Activated CD4-positive, CD25-positive, alpha-beta regulatory T cell (primary cell): Measurements from ENCODE around the gene NLRP7.
"Not testable (repeated sequence)": the region's sequence is repeated elsewhere in the genome, so short reads cannot be mapped to it uniquely, and the experiment has no call there.

Source experiments
- DNase-seq, 4 experiments: peaks; one replicate each; lab custom pipeline; 2025; lab: John Stamatoyannopoulos, UW

Gene NLRP7

DNA sequence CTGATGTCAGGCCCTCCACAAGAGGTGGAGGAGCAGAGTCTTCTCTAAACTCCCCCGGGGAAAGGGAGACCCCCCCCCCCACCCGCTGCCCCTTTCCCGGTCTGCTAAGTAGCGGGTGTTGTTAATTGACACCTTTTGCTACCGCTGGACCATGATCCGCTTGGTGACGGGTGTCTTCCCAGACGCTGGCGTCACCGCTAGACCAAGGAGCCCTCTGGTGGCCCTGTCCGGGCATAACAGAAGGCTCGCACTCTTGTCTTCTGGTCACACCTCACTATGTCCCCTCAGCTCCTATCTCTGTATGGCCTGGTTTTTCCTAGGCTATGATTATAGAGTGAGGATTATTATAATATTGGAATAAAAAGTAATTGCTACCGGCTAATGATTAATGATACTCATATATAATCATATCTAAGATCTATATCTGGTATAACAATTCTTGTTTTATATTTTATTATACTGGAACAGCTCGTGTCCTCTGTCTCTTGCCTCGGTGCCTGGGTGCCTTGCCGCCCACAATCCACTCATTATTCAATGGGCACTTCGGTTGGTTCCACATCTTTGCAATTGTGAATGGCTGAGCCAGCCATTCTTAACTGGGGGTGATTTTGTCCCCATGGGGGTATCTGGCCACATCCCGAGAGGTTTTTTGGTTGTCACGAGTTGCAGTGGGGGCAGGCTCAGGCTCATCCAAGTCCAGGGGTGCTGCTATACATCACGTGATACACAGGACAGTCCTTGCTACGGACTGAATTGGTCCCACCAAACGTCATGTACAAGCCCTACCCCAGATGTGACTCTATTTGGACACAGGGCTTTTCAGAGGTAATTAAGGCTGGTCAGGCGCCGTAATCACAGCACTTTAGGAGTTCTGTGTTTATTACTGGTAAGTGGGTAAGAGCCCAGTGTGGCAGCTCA lies 27.4 kb downstream of the NLRP7 start:
- DNase-seq, result not testable (repeated sequence)

DNA sequence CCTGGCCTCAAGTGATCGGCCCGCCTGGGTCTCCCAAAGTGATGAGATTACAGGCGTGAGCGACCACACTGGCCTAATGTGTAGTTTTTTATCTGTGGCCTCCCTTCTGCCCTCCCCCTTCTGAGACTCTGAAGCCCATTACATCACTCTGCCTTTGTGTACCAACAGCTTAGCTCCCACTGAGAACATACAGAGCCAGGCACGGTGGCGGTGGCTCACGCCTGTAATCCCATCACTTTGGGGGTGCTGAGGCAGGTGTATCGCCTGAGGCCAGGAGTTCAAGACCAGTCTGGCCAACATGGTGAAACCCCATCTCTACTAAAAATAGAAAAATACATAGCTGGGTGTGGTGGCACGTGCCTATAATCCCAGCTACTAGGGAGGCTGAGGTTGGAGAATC lies 28.8 kb downstream of the NLRP7 start:
- DNase-seq, result no peak

DNA sequence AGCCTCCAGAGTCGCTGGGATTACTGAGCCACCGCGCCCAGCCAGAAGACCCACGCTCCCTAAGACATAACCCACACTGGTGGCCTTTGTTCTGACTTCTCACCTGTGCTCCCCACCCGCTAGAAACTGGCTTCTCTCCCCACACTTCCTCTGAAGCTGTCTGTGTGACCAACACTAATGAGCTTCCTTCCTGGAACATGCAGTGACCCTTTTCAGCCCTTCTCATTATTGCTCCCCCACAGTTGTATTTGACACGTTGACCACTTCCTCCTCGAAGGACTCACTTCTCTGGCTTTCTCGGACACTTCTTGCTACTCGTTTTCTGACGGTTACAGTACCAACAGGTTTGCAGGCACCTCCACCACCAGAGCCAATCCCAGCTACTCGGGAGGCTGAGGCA lies 30.5 kb downstream of the NLRP7 start:
- DNase-seq, result no peak

DNA sequence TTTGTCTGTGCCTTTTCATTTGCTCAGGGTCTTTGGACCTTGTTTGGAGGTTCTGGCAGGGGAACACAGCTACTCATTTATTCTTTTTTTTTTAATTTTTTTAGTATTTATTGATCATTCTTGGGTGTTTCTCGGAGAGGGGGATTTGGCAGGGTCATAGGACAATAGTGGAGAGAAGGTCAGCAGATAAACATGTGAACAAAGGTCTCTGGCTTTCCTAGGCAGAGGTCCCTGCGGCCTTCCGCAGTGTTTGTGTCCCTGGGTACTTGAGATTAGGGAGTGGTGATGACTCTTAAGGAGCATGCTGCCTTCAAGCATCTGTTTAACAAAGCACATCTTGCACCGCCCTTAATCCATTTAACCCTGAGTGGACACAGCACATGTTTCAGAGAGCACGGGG lies 39.4 kb downstream of the NLRP7 start:
- DNase-seq, result not testable (repeated sequence)

DNA sequence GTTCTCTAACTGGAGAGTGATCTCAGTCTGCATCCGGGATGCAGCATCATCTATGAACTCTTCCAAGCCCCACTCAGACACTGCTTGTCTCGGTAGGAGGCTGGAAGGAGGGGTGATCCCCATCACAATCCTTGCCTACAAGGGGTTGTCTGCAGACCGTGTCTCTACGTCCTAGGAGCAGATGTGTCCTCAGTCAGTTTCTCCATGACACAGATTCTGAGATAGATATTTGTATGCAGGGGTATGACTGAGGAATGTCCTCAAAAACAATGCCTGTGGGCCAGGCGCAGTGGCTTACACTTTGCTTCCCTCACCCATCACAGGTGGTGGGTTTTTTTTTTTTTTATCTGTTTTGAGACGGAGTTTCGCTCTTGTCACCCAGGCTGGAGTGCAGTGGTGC lies 40.5 kb downstream of the NLRP7 start:
- no peak for DNase-seq

DNA sequence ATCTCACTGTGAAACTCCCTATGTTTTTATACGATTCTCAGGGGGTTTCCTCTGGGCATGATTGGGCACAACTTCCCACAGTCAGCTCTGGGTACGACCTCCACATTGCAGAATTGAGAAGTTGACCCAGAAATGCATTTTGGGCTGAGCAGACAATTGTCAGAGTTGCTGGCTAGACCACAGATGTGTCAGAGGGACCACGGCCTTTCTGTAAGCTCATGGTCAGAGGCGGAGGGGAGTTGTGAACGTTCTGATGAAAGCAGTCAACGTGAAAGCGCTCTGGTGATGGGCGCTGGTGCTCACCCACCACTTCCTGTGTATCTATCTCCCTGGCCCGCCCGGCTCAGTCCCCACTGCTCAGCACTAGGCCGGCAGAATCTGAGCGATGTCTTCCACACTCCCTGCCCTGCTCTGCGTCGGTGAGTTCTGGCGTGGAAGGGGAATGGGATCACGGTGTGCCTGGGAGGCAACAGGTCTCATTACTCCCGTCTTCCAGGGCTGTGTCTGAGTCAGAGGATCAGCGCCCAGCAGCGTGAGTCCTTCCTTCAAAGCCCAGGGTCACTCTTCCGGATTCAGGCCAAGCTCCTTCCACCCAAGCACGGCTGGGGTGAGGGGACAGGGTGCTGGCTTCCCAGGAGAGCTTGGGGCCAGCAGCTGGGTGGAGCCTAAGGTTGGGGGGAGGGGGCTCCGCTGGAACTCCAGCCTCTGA lies 41.4 kb downstream of the NLRP7 start, which contains the start of gene NCR1:
Gene NCR1, plus strand, starts transcription at position 346 of the 709 bp plus-strand sequence. Its CDS starts 40 bp downstream, at position 386.
- no peak for DNase-seq

DNA sequence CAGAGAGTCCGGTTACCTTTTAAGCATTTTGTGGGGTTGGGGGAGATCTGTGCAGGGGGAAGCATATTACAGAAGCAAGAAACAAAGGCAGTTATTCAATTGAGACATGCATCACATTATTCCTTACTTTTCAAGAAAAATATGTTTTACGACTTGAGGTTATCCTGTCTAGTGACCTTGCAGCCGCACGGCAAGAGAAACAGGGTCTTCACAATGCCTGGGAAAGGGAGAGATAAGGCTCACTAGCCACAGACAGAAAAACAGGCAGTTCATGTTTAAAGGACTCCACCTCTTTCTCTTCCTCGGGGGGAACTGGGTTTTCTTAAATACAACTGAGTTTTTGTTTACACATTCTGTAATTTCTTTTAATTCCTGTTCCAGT lies 41.9 kb downstream of the NLRP7 start:
- DNase-seq, result no peak

DNA sequence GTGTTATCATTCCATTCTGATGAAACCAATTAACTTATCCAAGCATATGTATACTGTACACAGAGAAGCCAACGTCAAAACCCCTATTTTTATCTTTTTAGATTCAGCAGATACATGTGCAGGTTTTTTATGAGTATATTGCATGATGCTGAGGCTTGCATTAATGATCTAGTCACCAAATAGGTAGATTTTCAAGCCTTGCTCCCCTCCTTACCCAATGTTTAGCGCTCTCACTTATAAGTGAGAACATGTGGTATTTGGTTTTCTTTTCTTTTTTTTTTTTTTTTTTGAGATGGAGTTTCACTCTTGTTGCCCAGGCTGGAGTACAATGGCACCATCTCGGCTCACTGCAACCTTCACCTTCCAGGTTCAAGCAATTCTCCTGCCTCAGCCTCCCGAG lies 43.1 kb downstream of the NLRP7 start:
- not testable (repeated sequence) for DNase-seq

DNA sequence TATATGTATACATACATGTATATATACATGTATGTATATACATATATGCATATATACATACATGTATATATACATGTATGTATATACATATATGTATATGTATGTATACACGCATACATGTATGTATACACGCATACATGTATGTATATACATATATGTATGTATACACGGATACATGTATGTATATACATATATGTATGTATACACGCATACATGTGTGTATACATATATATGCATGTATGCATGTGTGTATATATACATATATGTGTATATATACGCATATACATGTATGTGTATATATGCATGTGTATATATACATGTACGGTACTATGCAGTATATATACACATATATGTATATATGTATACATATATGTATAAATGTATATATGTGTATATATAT lies 44.0 kb downstream of the NLRP7 start:
- no peak for DNase-seq

DNA sequence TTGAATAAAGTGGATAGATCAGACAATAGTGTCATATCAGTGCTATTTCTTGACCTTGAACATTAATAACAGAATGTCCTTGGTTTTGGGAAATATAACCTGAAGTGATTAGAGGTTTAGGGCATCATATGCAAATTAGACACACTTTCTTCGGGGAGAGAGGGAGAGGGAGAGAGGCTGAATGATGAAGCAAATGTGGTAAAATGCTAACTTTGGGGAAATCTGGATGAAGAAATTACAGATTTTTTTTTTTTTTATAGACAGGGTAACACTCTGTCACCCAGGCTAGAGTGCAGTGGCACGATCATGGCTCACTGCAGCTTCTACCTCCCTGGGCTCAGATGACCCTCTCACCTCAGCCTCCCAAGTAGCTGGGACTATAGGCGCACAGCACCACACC lies 45.3 kb downstream of the NLRP7 start:
- no peak for DNase-seq

DNA sequence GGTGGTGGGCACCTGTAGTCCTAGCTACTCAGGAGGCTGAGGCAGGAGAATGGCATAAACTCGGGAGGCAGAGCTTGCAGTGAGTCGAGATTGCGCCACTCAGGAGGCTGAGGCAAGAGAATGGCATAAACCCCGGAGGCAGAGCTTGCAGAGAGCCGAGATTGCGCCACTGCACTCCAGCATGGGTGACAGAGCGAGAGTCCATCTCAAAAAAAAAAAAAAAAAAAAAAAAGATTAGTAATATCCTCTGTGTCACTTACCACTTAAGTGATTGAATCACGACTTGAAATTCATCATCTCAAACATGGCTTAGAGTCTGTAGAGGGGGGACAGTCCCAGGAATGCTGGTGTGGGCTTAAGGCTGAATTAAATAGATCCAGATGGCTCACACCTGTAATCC lies 46.2 kb downstream of the NLRP7 start:
- not testable (repeated sequence) for DNase-seq

DNA sequence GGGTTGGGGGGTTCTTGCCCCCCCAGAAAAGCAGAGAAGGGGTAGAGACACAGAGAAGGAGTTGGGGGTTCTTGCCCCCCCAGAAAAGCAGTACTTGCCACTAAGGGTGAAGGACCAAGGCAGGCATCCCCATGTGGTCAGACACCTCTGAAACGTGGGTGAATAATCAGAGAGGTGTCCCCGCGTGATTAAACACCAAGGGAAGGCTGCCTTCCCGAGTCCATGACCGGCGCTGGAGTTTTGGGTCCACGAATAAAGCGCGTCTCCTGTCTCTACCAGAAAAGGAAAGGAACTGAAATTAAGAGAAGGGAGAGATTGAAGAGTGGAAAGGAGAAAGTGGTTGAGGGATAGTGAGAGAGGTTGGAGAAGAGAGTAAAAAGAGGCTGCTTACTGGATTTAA lies 47.7 kb downstream of the NLRP7 start:
- not testable (repeated sequence) for DNase-seq

DNA sequence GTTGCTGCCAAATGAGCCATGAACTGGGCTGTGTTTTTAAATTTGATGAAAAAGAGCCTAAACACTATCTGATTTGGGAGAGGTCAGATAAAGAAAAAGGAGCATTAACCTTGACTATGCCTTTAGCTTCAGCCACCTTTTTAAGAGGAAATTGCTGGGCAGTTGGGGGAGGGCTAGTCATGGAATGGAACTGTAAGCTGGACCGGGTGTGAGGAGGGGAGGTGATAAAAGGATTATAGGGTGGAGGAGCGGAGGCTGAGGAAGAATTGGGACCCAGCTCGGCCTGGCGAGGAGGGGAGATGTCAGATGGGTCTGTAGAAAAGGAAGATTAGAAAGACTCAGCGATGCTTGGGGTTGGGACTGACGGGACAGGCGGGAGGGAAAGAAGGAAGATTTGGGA lies 48.6 kb downstream of the NLRP7 start:
- not testable (repeated sequence) for DNase-seq

DNA sequence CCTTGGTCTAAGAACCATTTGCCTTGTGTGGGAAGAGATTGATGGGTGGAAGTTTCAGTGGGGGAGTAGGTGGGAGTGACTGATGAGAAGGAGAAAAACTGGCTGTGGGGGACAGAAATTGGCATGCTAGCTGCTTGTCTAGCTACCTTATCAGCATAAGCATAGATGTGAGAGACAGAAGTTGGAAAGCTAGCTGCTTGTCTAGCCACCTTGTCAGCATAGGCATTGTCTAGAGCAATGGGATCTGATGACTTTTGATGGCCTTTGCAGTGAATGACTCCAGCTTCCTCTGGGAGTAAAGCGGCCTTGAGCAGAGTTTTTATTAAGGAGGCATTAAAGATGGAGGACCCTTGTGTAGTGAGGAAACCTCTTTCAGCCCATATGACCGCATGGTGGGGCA lies 51.3 kb downstream of the NLRP7 start:
- no peak for DNase-seq

DNA sequence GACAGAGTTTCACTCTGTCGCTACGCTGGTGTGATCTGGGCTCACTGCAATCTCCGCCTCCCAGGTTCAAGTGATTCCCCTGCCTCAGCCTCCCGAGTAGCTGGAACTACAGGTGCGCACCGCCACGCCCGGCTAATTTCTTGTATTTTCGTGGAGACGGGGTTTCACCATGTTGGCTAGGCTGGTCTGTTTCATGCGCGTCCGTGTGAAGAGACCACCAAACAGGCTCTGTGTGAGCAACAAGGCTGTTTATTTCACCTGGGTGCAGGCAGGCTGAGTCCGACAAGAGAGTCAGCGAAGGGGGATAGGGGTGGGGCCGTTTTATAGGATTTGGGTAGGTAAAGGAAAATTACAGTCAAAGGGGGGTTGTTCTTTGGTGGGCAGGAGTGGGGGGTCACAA lies 53.2 kb downstream of the NLRP7 start:
- not testable (repeated sequence) for DNase-seq

DNA sequence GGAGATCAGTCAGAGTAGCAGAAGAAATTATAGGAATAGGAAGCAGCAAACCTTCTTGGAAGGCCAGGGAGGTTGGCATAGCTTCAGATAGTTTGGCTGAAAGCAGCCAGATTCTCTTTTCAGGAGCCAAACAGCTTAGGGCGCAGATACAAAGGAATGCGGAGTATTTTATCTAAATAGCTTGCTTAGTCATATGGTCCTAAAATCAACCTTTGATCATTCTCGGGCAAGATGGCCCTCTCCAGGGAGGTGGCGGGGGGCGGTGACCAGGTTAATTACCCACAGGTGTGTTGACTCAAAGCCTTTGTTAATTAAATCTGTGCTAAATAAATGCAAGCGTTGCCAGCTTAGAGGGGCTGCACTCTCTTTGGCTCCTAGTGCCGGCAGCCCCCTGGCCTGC lies 53.9 kb downstream of the NLRP7 start:
- no peak for DNase-seq

DNA sequence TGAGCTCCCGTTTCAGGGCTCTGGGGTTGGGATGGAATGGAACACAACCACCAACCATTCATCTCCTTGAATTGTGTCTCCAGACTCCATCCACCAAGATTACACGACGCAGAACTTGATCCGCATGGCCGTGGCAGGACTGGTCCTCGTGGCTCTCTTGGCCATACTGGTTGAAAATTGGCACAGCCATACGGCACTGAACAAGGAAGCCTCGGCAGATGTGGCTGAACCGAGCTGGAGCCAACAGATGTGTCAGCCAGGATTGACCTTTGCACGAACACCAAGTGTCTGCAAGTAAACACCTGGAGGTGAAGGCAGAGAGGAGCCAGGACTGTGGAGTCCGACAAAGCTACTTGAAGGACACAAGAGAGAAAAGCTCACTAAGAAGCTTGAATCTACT lies 57.8 kb downstream of the NLRP7 start:
- no peak for DNase-seq

DNA sequence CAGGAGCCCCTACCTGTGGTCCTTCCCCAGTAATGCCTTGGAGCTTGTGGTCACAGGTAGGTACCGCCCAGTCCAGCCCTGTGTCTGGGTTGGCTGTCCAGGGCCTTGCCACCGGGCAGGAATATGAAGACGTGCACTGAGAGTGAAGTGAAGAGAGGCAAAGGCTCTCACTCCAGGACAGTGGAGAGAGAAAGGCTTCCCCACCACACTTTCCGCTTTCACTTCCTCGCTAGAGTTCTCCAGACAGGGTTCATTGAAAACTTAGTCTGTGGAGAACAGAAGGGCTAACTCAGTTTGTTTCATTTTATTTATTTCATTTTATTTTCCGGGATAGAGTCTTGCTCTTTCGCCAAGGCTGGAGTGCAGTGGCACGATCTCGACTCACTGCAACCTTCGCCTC lies 59.1 kb downstream of the NLRP7 start:
- DNase-seq, result no peak

DNA sequence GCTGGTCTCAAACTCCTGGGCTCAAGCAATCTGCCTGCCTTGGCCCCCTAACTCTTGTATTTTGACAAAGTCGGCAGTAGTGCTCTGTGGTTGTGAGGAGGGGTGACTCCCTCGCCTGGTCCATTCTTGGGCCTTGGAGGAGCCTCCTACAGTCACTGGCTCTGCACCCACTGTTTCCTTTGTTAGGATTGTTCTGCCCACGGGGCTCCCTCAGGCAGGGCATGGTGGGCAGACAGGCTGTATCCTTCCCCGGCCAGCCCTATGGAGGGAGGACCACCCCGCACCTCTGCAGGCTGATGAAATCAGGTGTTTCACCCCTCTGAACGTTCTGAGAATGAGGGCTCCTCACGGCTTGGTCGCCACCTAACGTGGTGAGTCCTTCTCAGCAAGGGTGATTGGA lies 64.1 kb downstream of the NLRP7 start:
- DNase-seq, result no peak

DNA sequence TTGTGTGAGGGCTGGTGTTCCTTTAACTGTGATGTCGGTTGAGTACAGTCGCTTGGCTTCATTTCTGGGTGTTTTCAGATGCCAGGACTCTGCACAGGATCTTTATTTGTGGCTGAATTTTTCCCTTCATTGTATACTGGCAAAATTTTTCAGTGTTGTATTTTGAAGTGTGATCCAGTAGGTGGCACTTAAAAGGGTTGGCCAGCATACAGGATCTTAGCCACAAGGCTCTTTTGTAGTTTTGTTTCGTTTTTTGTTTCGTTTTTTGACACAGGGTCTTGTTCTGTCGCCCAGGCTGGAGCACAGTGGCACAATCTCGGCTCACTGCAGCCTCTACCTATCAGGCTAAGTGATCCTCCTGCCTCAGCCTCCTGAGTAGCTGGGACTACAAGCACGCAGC lies 64.6 kb downstream of the NLRP7 start:
- DNase-seq, result no peak

DNA sequence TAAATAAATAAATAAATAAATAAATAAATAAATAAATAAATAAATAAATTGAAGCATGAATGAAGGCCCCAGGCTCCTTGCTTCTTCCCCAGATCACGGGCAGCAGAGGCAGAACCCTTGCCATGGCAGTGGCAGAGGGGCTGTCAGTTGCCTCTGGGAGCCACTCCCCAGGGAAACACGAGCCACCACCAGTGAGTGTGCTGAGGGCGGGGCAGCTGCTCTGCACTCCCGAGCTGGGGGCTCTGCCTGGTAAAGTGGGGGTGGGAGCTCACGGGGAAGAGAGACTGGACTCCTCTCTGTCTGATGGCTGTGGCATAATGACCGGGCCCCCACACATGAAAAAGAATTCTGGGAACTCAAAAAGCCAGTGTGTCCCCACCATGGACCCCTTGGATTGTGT lies 65.4 kb downstream of the NLRP7 start:
- DNase-seq, result no peak

DNA sequence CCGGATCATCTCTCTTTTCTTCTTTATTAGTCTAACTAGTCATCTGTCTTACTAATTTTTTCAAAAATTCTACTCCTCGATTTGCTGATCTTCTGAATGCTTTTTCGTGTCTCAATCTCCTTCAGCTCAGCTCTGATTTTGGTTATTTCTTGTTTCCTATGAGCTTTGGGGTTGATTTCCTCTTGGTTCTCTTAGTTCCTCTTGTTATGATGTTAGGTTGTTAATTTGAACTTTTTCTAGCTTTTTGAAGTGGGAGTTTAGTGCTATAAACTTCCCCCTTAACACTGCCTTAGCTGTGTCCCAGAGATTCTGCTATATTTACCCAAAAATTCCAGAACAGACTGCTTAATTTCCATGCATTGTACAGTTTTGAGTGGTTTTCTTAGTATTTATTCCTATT lies 69.9 kb downstream of the NLRP7 start:
- DNase-seq, result no peak

DNA sequence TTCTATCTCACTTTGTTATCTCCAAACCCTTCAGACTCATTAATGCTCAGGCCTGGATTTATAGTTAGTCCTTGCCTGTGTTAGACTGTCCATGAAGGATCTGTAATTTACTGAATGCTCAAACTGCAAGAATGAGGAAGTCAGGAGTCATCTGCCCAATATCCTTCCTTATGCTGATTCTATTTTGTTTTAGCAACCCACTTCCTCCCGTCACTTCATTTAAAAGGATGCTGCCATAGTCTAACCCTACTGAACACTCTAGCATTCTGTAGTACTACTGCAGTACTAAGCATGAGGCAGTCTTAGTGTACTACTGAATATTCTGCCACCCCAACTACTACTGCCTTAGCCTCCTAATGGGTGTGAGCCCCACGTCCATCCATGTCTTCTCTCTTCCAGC lies 71.8 kb downstream of the NLRP7 start:
- DNase-seq, result no peak
